Mucosa of stomach (tissue), 1 donor: ENCODE results near the gene FXR2.

ENCODE experiments used
- H3K27me3 ChIP-seq: one replicate; pipeline ENCODE4 v1.7.0; 2013; ENCODE audit warnings: mild to moderate bottlenecking, low read length; ENCODE audit not compliant: control insufficient read depth, insufficient read depth
- H3K36me3 ChIP-seq: one replicate; pipeline ENCODE4 v1.7.0; 2013; ENCODE audit warnings: low read length; ENCODE audit not compliant: control insufficient read depth, insufficient read depth
- H3K4me1 ChIP-seq: one replicate; pipeline ENCODE4 v1.7.0; 2013; ENCODE audit warnings: mild to moderate bottlenecking, low read length; ENCODE audit not compliant: control insufficient read depth, insufficient read depth
- H3K4me3 ChIP-seq: one replicate; pipeline ENCODE4 v1.7.0; 2013; ENCODE audit warnings: low read length
- H3K9ac ChIP-seq: one replicate; pipeline ENCODE4 v1.7.0; 2013; ENCODE audit warnings: mild to moderate bottlenecking, low read length, moderate library complexity
- H3K9me3 ChIP-seq: one replicate; pipeline ENCODE4 v1.7.0; 2013; ENCODE audit warnings: mild to moderate bottlenecking, low read length, moderate library complexity; ENCODE audit not compliant: control insufficient read depth
- donor health status: Pancreatic carcinoma.

FXR2 gene

GRCh38 chr17:7582396-7583252, 32.1 kb downstream of the FXR2 start:
- Histone ChIP-seq H3K4me1 (peaks cover 59% of the 10 kb centered on the region), H3K27me3 (no peaks in the 10 kb centered on the region), H3K36me3 (peaks cover 13% of the 10 kb centered on the region), H3K4me3 (peak overlapping the region; percentile 90), H3K9ac (peak overlapping the region; percentile 94), H3K9me3 (no peaks in the 10 kb centered on the region)

- peak overlapping the region; percentile 49 for H3K4me3 ChIP-seq
- H3K27me3 ChIP-seq, result no peaks in the 10 kb centered on the region
- H3K9ac ChIP-seq, result peak overlapping the region; percentile 87
- H3K36me3 ChIP-seq, result peaks cover 28% of the 10 kb centered on the region
- no peaks in the 10 kb centered on the region for H3K9me3 ChIP-seq
- peaks cover 63% of the 10 kb centered on the region for H3K4me1 ChIP-seq
These were observed 33.8 kb downstream of the FXR2 start for GRCh38 chr17:7580604-7581575.

GRCh38 chr17:7579834-7580603, 34.7 kb downstream of the FXR2 start:
- peak overlapping the region; percentile 87 for H3K9ac ChIP-seq
- H3K36me3 ChIP-seq, result peaks cover 36% of the 10 kb centered on the region
- peaks cover 62% of the 10 kb centered on the region for H3K4me1 ChIP-seq

GRCh38 chr17:7579001-7579833, 35.5 kb downstream of the FXR2 start, which contains the start of gene CD68:
Gene CD68 (plus strand): TSS chr17:7579638. CDS start chr17:7579678, 40 bp downstream.
- Histone ChIP-seq H3K4me1 (peaks cover 60% of the 10 kb centered on the region), H3K9me3 (no peaks in the 10 kb centered on the region), H3K9ac (peak within 1 kb of the TSS; percentile 87), H3K27me3 (no peaks in the 10 kb centered on the region), H3K36me3 (peaks cover 39% of the 10 kb centered on the region), H3K4me3 (peak within 1 kb of the TSS; percentile 49)

More at GRCh38 chr17:7579834-7580603, 34.7 kb downstream of the FXR2 start:
- H3K9me3 ChIP-seq, result no peaks in the 10 kb centered on the region
- H3K4me3 ChIP-seq, result peak overlapping the region; percentile 49
- no peaks in the 10 kb centered on the region for H3K27me3 ChIP-seq

GRCh38 chr17:7577327-7578199, 37.1 kb downstream of the FXR2 start:
- peaks cover 54% of the 10 kb centered on the region for H3K4me1 ChIP-seq
- H3K9me3 ChIP-seq, result no peaks in the 10 kb centered on the region
- H3K4me3 ChIP-seq, result no peak overlapping the region
- no peak overlapping the region for H3K9ac ChIP-seq
- H3K27me3 ChIP-seq, result no peaks in the 10 kb centered on the region
- H3K36me3 ChIP-seq, result peaks cover 41% of the 10 kb centered on the region

- no peak overlapping the region for H3K9ac ChIP-seq
- no peaks in the 10 kb centered on the region for H3K27me3 ChIP-seq
- no peak overlapping the region for H3K4me3 ChIP-seq
- peaks cover 41% of the 10 kb centered on the region for H3K36me3 ChIP-seq
- peaks cover 47% of the 10 kb centered on the region for H3K4me1 ChIP-seq
- H3K9me3 ChIP-seq, result no peaks in the 10 kb centered on the region
These were observed 38.2 kb downstream of the FXR2 start for GRCh38 chr17:7576432-7576937.

- Histone ChIP-seq H3K27me3 (no peaks in the 10 kb centered on the region), H3K4me1 (peaks cover 47% of the 10 kb centered on the region), H3K9me3 (no peaks in the 10 kb centered on the region), H3K4me3 (no peak overlapping the region), H3K36me3 (peaks cover 46% of the 10 kb centered on the region), H3K9ac (no peak overlapping the region)
These were observed 38.7 kb downstream of the FXR2 start for GRCh38 chr17:7575959-7576358.

GRCh38 chr17:7575481-7575883, 39.2 kb downstream of the FXR2 start:
- Histone ChIP-seq H3K4me1 (peaks cover 45% of the 10 kb centered on the region), H3K27me3 (no peaks in the 10 kb centered on the region), H3K9me3 (no peaks in the 10 kb centered on the region), H3K4me3 (no peak overlapping the region), H3K36me3 (peaks cover 51% of the 10 kb centered on the region), H3K9ac (no peak overlapping the region)

- Histone ChIP-seq H3K9me3 (no peaks in the 10 kb centered on the region), H3K9ac (peak overlapping the region; percentile 88), H3K36me3 (peaks cover 57% of the 10 kb centered on the region), H3K4me1 (peaks cover 34% of the 10 kb centered on the region), H3K27me3 (no peaks in the 10 kb centered on the region), H3K4me3 (peak overlapping the region; percentile 67)
These were observed 40.3 kb downstream of the FXR2 start for GRCh38 chr17:7574176-7574953.
